Measurements from ENCODE around the gene SNAI1.

DNA sequence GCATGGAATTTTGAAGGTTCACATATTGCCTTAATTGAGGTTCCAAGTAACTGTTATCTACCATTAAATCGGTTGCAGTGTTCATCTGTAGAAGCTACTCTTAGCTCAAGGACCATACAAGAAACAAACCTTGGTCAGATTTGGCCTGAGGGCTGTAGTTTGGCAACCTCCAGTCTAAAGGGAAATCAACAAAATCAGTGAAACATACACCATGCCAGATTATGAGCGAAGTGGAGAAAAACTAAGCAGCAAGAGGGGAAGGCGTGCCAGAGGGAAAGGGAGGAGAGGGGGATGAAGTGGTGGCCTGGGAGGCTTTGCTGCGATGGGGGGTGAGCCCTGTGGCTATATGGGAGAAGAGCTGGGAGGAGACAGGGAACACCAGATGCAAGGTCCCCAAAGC lies 8.8 kb upstream of the SNAI1 start:
- TF ChIP-seq, protein P1, sequence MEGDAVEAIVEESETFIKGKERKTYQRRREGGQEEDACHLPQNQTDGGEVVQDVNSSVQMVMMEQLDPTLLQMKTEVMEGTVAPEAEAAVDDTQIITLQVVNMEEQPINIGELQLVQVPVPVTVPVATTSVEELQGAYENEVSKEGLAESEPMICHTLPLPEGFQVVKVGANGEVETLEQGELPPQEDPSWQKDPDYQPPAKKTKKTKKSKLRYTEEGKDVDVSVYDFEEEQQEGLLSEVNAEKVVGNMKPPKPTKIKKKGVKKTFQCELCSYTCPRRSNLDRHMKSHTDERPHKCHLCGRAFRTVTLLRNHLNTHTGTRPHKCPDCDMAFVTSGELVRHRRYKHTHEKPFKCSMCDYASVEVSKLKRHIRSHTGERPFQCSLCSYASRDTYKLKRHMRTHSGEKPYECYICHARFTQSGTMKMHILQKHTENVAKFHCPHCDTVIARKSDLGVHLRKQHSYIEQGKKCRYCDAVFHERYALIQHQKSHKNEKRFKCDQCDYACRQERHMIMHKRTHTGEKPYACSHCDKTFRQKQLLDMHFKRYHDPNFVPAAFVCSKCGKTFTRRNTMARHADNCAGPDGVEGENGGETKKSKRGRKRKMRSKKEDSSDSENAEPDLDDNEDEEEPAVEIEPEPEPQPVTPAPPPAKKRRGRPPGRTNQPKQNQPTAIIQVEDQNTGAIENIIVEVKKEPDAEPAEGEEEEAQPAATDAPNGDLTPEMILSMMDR (IDR thresholded peaks at IDR 0.05), result no peak
- no peak for TF ChIP-seq EZH2 (IDR thresholded peaks at IDR 0.05; ENCODE audit: borderline replicate concordance, insufficient read depth, low read depth, low read length, poor library complexity, severe bottlenecking)

Measured in B cell (primary cell).